Uterus (tissue), 2 donors: ENCODE results near the gene RAP1GAP.

Source experiments
- POLR2A ChIP-seq, 2 donors: fragments of 450-650 bp; IDR thresholded peaks; one replicate each; pipeline ENCODE4 v1.6.1; 2016; ENCODE audit warnings: antibody characterized with exemption in 2 of 2, mild to moderate bottlenecking in 1 of 2, moderate library complexity in 1 of 2
- TF ChIP-seq, protein P1 (sequence below), 4 experiments: fragments of 200-600 bp in 2 of 4; fragments of 450-650 bp in 2 of 4; sonication (generic) in 2 of 4; IDR thresholded peaks; one replicate each; pipeline ENCODE4 v1.5.1; 2016 to 2019; ENCODE audit warnings: antibody characterized with exemption in 4 of 4, mild to moderate bottlenecking in 2 of 4, moderate library complexity in 1 of 4

DNA sequence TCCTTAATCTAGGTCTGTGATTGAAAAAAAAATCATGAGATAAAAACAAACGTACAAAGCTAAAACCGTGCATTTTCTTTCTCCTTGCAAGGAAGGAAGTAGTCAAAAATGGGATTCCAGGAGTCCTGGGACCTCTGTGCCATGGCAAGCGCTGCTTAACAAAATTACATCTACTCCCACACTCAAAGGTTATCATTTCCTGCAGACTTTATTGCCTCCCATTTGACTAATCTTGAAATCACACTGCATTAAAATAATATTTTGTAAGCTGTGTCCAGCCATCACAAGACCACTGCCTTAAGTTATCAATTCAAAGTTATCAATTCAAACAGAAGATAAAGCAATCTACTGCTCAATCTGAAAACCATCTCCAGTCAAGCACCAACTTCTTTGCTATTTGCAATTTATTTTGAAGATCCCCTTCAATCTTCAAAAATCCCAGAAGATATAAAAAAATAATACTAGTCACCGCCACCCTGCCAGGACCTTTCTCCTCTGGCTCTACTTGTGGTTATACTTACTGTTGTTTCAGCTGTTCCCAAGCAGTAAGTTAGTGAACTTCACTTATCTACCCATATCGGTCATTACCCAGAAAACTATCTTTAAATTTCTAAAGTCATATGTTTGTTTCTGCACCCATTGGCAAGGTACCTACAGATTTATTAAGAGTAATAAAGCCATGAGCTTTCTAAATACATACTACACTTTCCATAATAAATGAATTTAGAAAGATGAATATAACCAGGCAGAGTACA, 38.1 kb upstream of the RAP1GAP start:
- TF ChIP-seq, protein P1, sequence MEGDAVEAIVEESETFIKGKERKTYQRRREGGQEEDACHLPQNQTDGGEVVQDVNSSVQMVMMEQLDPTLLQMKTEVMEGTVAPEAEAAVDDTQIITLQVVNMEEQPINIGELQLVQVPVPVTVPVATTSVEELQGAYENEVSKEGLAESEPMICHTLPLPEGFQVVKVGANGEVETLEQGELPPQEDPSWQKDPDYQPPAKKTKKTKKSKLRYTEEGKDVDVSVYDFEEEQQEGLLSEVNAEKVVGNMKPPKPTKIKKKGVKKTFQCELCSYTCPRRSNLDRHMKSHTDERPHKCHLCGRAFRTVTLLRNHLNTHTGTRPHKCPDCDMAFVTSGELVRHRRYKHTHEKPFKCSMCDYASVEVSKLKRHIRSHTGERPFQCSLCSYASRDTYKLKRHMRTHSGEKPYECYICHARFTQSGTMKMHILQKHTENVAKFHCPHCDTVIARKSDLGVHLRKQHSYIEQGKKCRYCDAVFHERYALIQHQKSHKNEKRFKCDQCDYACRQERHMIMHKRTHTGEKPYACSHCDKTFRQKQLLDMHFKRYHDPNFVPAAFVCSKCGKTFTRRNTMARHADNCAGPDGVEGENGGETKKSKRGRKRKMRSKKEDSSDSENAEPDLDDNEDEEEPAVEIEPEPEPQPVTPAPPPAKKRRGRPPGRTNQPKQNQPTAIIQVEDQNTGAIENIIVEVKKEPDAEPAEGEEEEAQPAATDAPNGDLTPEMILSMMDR (IDR thresholded peaks at IDR 0.05) = no peak
- no peak for TF ChIP-seq POLR2A (IDR thresholded peaks at IDR 0.05)
